SK-N-SH (cell line): Measurements from ENCODE around the gene OBSCN.

Source experiments
- POLR2AphosphoS5 ChIP-seq: IDR thresholded peaks from 2 replicates; pipeline ENCODE4 v1.6.1; 2012; ENCODE audit warnings: low read depth, low read length
- RCOR1 ChIP-seq: fragments of 150-350 bp; IDR thresholded peaks from 2 replicates; pipeline ENCODE4 v1.6.1; 2017; ENCODE audit warnings: antibody characterized with exemption, low read length
- TF ChIP-seq, protein P1 (sequence below): fragments of 200-600 bp; sonication (generic); IDR thresholded peaks from 2 replicates; pipeline ENCODE4 v1.6.1; 2017; ENCODE audit warnings: antibody characterized with exemption, mild to moderate bottlenecking, moderate library complexity

DNA sequence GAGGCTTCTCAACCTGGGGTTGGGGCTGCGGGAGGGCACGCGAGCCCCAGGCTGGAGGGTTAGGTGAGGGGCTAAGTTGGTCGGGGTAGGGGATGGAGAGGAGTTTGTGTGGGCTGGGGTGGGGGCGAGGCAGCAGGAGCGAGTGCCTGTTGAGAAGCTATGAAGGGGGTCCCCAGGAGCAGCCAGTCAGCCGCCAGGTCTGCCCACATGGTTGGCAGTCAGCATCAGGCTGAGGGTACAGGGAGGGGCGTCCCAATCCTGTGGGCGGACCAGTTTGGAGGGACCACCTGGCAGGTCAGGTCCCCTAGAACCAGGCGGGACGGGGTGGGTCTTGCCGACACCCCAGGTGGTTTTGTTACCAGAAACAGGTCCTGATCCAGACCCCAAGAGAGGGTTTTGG lies 209.2 kb downstream of the OBSCN start:
- TF ChIP-seq, protein P1, sequence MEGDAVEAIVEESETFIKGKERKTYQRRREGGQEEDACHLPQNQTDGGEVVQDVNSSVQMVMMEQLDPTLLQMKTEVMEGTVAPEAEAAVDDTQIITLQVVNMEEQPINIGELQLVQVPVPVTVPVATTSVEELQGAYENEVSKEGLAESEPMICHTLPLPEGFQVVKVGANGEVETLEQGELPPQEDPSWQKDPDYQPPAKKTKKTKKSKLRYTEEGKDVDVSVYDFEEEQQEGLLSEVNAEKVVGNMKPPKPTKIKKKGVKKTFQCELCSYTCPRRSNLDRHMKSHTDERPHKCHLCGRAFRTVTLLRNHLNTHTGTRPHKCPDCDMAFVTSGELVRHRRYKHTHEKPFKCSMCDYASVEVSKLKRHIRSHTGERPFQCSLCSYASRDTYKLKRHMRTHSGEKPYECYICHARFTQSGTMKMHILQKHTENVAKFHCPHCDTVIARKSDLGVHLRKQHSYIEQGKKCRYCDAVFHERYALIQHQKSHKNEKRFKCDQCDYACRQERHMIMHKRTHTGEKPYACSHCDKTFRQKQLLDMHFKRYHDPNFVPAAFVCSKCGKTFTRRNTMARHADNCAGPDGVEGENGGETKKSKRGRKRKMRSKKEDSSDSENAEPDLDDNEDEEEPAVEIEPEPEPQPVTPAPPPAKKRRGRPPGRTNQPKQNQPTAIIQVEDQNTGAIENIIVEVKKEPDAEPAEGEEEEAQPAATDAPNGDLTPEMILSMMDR, result no peak
- no peak for TF ChIP-seq POLR2AphosphoS5
- no peak for TF ChIP-seq RCOR1
